ENCODE results near the gene NCKAP5L.

DNA sequence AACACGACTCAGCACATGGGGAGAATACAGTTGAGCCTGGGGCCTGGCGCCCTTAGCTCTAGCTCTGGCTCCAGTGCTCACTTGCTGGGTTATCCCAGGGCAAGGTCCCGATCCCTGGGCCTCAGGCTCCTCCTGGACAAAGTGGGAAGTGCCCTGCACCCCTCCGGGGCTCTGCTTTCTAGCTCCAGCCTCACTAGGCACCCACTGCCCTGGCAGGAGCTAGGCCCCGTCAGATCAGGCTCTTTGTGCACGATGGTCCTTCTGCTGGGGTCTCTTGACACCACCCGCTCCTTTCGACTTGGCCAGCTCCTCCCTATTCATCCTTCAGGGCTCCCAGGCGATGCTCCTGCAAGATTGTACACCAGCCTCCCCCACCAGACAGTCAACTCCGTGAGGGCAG is 23.4 kb downstream of the NCKAP5L start:
- TF ChIP-seq SUZ12 (IDR thresholded peaks at IDR 0.05; ENCODE audit: extremely low read depth, insufficient read depth, insufficient read length) (no peak), YY1 (IDR thresholded peaks at IDR 0.05; ENCODE audit: insufficient read depth, insufficient read length) (no peak)
